ENCODE measurements around the gene SH2D1B.

The SH2D1B gene

GRCh38 chr1:162370161-162370560 lies 41.8 kb downstream of the SH2D1B start:
- peaks cover 8 to 38% of the 10 kb centered on the region in 2 donors for H3K27me3 Mint-ChIP-seq
- DNase-seq (no peak), ATAC-seq (replicated peaks) (no peak)
- no peak overlapping the region for H3K27ac Mint-ChIP-seq
- H3K4me1 Mint-ChIP-seq (ENCODE audit: low read depth in 2 of 2) = peaks cover 0 to 5% of the 10 kb centered on the region in 2 donors
- H3K4me3 Mint-ChIP-seq = no peak overlapping the region
- H3K9me3 Mint-ChIP-seq = no peaks in the 10 kb centered on the region
- no peaks in the 10 kb centered on the region for H3K36me3 Mint-ChIP-seq (ENCODE audit: insufficient read depth)

- Mint-ChIP-seq H3K4me1 (ENCODE audit: low read depth in 2 of 2) (peaks cover 0 to 5% of the 10 kb centered on the region in 2 donors), H3K27ac (no peak overlapping the region), H3K9me3 (no peaks in the 10 kb centered on the region), H3K27me3 (peaks cover 8 to 44% of the 10 kb centered on the region in 2 donors), H3K4me3 (no peak overlapping the region), H3K36me3 (ENCODE audit: insufficient read depth) (no peaks in the 10 kb centered on the region)
- ATAC-seq (replicated peaks) (no peak), DNase-seq (no peak)
These were observed 42.4 kb downstream of the SH2D1B start for GRCh38 chr1:162369571-162369970.

- DNase-seq = no peak
- Mint-ChIP-seq H3K4me3 (no peak overlapping the region), H3K27ac (no peak overlapping the region), H3K27me3 (peaks cover 12 to 54% of the 10 kb centered on the region in 2 donors), H3K4me1 (ENCODE audit: low read depth in 2 of 2) (peaks cover 0 to 5% of the 10 kb centered on the region in 2 donors), H3K36me3 (ENCODE audit: insufficient read depth) (no peaks in the 10 kb centered on the region), H3K9me3 (no peaks in the 10 kb centered on the region)
- no peak for ATAC-seq (replicated peaks)
These were observed 43.5 kb downstream of the SH2D1B start for GRCh38 chr1:162368451-162368850.

- H3K4me1 Mint-ChIP-seq (ENCODE audit: low read depth in 2 of 2) = peaks cover 0 to 4% of the 10 kb centered on the region in 2 donors
- H3K27ac Mint-ChIP-seq = no peak overlapping the region
These were observed 44.2 kb downstream of the SH2D1B start for GRCh38 chr1:162367772-162368171.

GRCh38 chr1:162367073-162367472 lies 44.9 kb downstream of the SH2D1B start:
- H3K36me3 Mint-ChIP-seq (ENCODE audit: insufficient read depth) = no peaks in the 10 kb centered on the region
- ATAC-seq (replicated peaks) (no peak), DNase-seq (no peak)
- H3K27me3 Mint-ChIP-seq = peaks cover 17 to 54% of the 10 kb centered on the region in 2 donors
- peak overlapping the region in 1 of 2 donors; percentile 36 for H3K27ac Mint-ChIP-seq
- H3K9me3 Mint-ChIP-seq = no peaks in the 10 kb centered on the region
- peak overlapping the region in 1 of 2 donors; percentile 35 for H3K4me3 Mint-ChIP-seq
- H3K4me1 Mint-ChIP-seq (ENCODE audit: low read depth in 2 of 2) = peaks cover 0 to 2% of the 10 kb centered on the region in 2 donors

More at GRCh38 chr1:162367772-162368171, 44.2 kb downstream of the SH2D1B start:
- DNase-seq = no peak
- Mint-ChIP-seq H3K9me3 (no peaks in the 10 kb centered on the region), H3K4me3 (no peak overlapping the region), H3K36me3 (ENCODE audit: insufficient read depth) (no peaks in the 10 kb centered on the region), H3K27me3 (peaks cover 17 to 54% of the 10 kb centered on the region in 2 donors)
- ATAC-seq (replicated peaks) = no peak

GRCh38 chr1:162366671-162367070 lies 45.3 kb downstream of the SH2D1B start:
- ATAC-seq (replicated peaks) (no peak), DNase-seq (no peak)
- Mint-ChIP-seq H3K36me3 (ENCODE audit: insufficient read depth) (no peaks in the 10 kb centered on the region), H3K9me3 (no peaks in the 10 kb centered on the region), H3K4me1 (ENCODE audit: low read depth in 2 of 2) (peaks cover 0 to 2% of the 10 kb centered on the region in 2 donors), H3K27ac (no peak overlapping the region), H3K4me3 (peak overlapping the region in 1 of 2 donors; percentile 35), H3K27me3 (peaks cover 17 to 55% of the 10 kb centered on the region in 2 donors)

GRCh38 chr1:162366149-162366548 lies 45.8 kb downstream of the SH2D1B start:
- no peaks in the 10 kb centered on the region for H3K36me3 Mint-ChIP-seq (ENCODE audit: insufficient read depth)
- no peaks in the 10 kb centered on the region for H3K9me3 Mint-ChIP-seq

GRCh38 chr1:162365284-162366020 lies 46.5 kb downstream of the SH2D1B start:
- no peak overlapping the region for H3K27ac Mint-ChIP-seq
- no peaks in the 10 kb centered on the region for H3K9me3 Mint-ChIP-seq
- peaks cover 17 to 56% of the 10 kb centered on the region in 2 donors for H3K27me3 Mint-ChIP-seq
- DNase-seq = no peak
- peaks cover 0 to 2% of the 10 kb centered on the region in 2 donors for H3K4me1 Mint-ChIP-seq (ENCODE audit: low read depth in 2 of 2)
- ATAC-seq (replicated peaks) = no peak
- no peaks in the 10 kb centered on the region for H3K36me3 Mint-ChIP-seq (ENCODE audit: insufficient read depth)
- H3K4me3 Mint-ChIP-seq = no peak overlapping the region

More at GRCh38 chr1:162366149-162366548, 45.8 kb downstream of the SH2D1B start:
- no peak overlapping the region for H3K4me3 Mint-ChIP-seq
- no peak for ATAC-seq (replicated peaks)
- H3K27ac Mint-ChIP-seq = no peak overlapping the region
- DNase-seq = no peak
- peaks cover 17 to 55% of the 10 kb centered on the region in 2 donors for H3K27me3 Mint-ChIP-seq
- H3K4me1 Mint-ChIP-seq (ENCODE audit: low read depth in 2 of 2) = peaks cover 0 to 2% of the 10 kb centered on the region in 2 donors

- Mint-ChIP-seq H3K4me3 (no peak overlapping the region), H3K4me1 (ENCODE audit: low read depth in 2 of 2) (peaks cover 0 to 2% of the 10 kb centered on the region in 2 donors), H3K9me3 (no peaks in the 10 kb centered on the region), H3K27me3 (peaks cover 18 to 66% of the 10 kb centered on the region in 2 donors), H3K36me3 (ENCODE audit: insufficient read depth) (no peaks in the 10 kb centered on the region), H3K27ac (no peak overlapping the region)
- DNase-seq (no peak), ATAC-seq (replicated peaks) (no peak)
These were observed 47.4 kb downstream of the SH2D1B start for GRCh38 chr1:162364498-162364897.

- DNase-seq = no peak
- peaks cover 22 to 66% of the 10 kb centered on the region in 2 donors for H3K27me3 Mint-ChIP-seq
- H3K36me3 Mint-ChIP-seq (ENCODE audit: insufficient read depth) = no peaks in the 10 kb centered on the region
- no peak overlapping the region for H3K4me3 Mint-ChIP-seq
- no peak overlapping the region for H3K27ac Mint-ChIP-seq
- no peaks in the 10 kb centered on the region for H3K9me3 Mint-ChIP-seq
- ATAC-seq (replicated peaks) = no peak
- peaks cover 0 to 2% of the 10 kb centered on the region in 2 donors for H3K4me1 Mint-ChIP-seq (ENCODE audit: low read depth in 2 of 2)
These were observed 48.1 kb downstream of the SH2D1B start for GRCh38 chr1:162363823-162364222.

- Mint-ChIP-seq H3K36me3 (ENCODE audit: insufficient read depth) (no peaks in the 10 kb centered on the region), H3K4me1 (ENCODE audit: low read depth in 2 of 2) (no peaks in the 10 kb centered on the region), H3K9me3 (no peaks in the 10 kb centered on the region), H3K27me3 (peaks cover 32 to 70% of the 10 kb centered on the region in 2 donors), H3K27ac (no peak overlapping the region), H3K4me3 (no peak overlapping the region)
- ATAC-seq (replicated peaks) (no peak), DNase-seq (no peak)
These were observed 50.6 kb downstream of the SH2D1B start for GRCh38 chr1:162361349-162361748.

GRCh38 chr1:162360874-162361260 lies 51.1 kb downstream of the SH2D1B start:
- Mint-ChIP-seq H3K36me3 (ENCODE audit: insufficient read depth) (no peaks in the 10 kb centered on the region), H3K27me3 (peaks cover 28 to 74% of the 10 kb centered on the region in 2 donors), H3K4me3 (no peak overlapping the region), H3K4me1 (ENCODE audit: low read depth in 2 of 2) (no peaks in the 10 kb centered on the region), H3K27ac (no peak overlapping the region), H3K9me3 (no peaks in the 10 kb centered on the region)
- ATAC-seq (replicated peaks) = no peak
- DNase-seq = no peak

- no peaks in the 10 kb centered on the region for H3K4me1 Mint-ChIP-seq (ENCODE audit: low read depth in 2 of 2)
- H3K27me3 Mint-ChIP-seq = peaks cover 32 to 76% of the 10 kb centered on the region in 2 donors
- DNase-seq = no peak
- H3K4me3 Mint-ChIP-seq = no peak overlapping the region
- H3K9me3 Mint-ChIP-seq = no peaks in the 10 kb centered on the region
- no peak overlapping the region for H3K27ac Mint-ChIP-seq
- no peak for ATAC-seq (replicated peaks)
- no peaks in the 10 kb centered on the region for H3K36me3 Mint-ChIP-seq (ENCODE audit: insufficient read depth)
These were observed 51.6 kb downstream of the SH2D1B start for GRCh38 chr1:162360237-162360873.
